DOHH2 (cell line): ENCODE results near the gene PRDM16.

Experiments
- H3F3A ChIP-seq: fragments of 200-600 bp; sonication (generic), shearing (Covaris generic); 2 replicates; pipeline ENCODE4 v1.6.0; 2016; ENCODE audit warnings: antibody characterized with exemption, mild to moderate bottlenecking; ENCODE audit not compliant: control insufficient read depth, insufficient read depth
- H3K27ac ChIP-seq: fragments of 200-600 bp; sonication (generic); 2 replicates; pipeline ENCODE4 v1.5.1; 2014; ENCODE audit warnings: low read depth, mild to moderate bottlenecking, low read length, moderate library complexity
- H3K27me3 ChIP-seq: fragments of 200-600 bp; sonication (generic); 2 replicates; pipeline ENCODE4 v1.6.1; 2014; ENCODE audit warnings: mild to moderate bottlenecking, low read length, mixed read lengths; ENCODE audit not compliant: control insufficient read depth
- H3K36me3 ChIP-seq: fragments of 200-600 bp; sonication (generic); 2 replicates; pipeline ENCODE4 v1.6.1; 2014; ENCODE audit warnings: mild to moderate bottlenecking, low read length, moderate library complexity, mixed read lengths; ENCODE audit not compliant: control insufficient read depth
- H3K4me1 ChIP-seq: fragments of 200-600 bp; sonication (generic); 2 replicates; pipeline ENCODE4 v1.6.1; 2014; ENCODE audit warnings: mild to moderate bottlenecking, low read length, mixed read lengths; ENCODE audit not compliant: control insufficient read depth
- H3K4me2 ChIP-seq: fragments of 200-600 bp; sonication (generic); 2 replicates; pipeline ENCODE4 v1.6.0; 2014; ENCODE audit warnings: mild to moderate bottlenecking, low read length, moderate library complexity
- H3K4me3 ChIP-seq: fragments of 200-600 bp; sonication (generic); 2 replicates; pipeline ENCODE4 v1.5.1; 2014; ENCODE audit warnings: mild to moderate bottlenecking, low read length, mixed read lengths
- H3K79me2 ChIP-seq: fragments of 200-600 bp; sonication (generic); 2 replicates; pipeline ENCODE4 v1.6.1; 2014; ENCODE audit warnings: mild to moderate bottlenecking, low read length, mixed read lengths; ENCODE audit not compliant: control insufficient read depth
- H3K9me2 ChIP-seq: fragments of 200-600 bp; sonication (generic); replicated peaks from 2 replicates; pipeline ENCODE4 v1.6.1; 2014; ENCODE audit warnings: mild to moderate bottlenecking, low read length, mixed read lengths; ENCODE audit not compliant: control insufficient read depth
- H3K9me3 ChIP-seq: fragments of 200-600 bp; sonication (generic); 2 replicates; pipeline ENCODE4 v1.6.1; 2014; ENCODE audit warnings: antibody characterized with exemption, low read length, mixed read lengths; ENCODE audit not compliant: control insufficient read depth, insufficient read depth
- H4K20me1 ChIP-seq: fragments of 200-600 bp; sonication (generic); 2 replicates; pipeline ENCODE4 v1.6.0; 2014; ENCODE audit warnings: low read depth, mild to moderate bottlenecking, antibody characterized with exemption, low read length, moderate library complexity; ENCODE audit not compliant: control insufficient read depth, insufficient read depth
- EZH2phosphoT487 ChIP-seq: fragments of 200-600 bp; sonication (generic); IDR thresholded peaks from 2 replicates; pipeline ENCODE4 v1.6.1; 2017; ENCODE audit warnings: borderline replicate concordance, mild to moderate bottlenecking, antibody characterized with exemption, low read length, moderate library complexity, mixed read lengths
- TF ChIP-seq, protein P1 (sequence below): fragments of 200-600 bp; sonication (generic); IDR thresholded peaks from one replicate; pipeline ENCODE4 v1.5.1; 2014; ENCODE audit warnings: antibody characterized with exemption, mild to moderate bottlenecking, low read depth, low read length; ENCODE audit not compliant: poor library complexity, severe bottlenecking

The PRDM16 gene

DNA sequence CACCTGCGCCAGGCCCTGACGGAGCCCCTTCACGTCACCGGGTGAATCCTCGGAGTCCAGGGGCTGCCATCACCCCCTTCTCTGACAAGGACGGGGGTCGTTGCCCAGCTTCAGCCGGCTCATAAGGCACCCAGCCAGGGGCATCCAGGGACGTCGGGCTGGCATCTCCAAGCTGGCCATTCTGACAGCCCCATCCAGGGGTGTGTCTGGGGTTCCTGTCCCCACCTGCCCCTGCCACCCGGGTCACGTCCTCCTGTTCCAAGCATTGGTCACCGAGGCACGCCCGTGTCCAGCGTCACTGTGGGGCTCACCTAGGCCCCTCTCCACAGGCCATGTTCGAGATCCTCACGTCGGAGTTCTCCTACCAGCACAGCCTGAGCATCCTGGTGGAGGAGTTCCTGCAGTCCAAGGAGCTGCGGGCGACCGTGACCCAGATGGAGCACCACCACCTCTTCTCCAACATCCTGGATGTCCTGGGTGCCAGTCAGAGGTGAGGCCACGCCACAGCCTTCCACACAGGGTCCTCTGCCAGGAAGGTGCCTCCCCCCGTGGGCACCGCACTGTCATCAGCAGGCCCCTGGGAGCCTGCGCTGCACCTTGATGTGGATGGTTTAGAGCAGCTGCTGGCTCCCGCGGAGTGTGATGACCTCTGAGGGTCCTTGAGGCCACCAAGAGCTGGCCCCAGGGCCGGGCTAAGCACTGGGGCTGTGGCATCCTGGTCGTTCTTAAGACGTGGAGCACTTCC is 400.3 kb downstream of the PRDM16 start:
- Histone ChIP-seq H3K27ac (no peak overlapping the region), H3K4me3 (no peak overlapping the region), H3K36me3 (no peaks in the 10 kb centered on the region), H3K4me1 (no peaks in the 10 kb centered on the region), H3K9me3 (no peaks in the 10 kb centered on the region), H3K4me2 (no peak overlapping the region), H4K20me1 (no peaks in the 10 kb centered on the region), H3F3A (no peaks in the 10 kb centered on the region), H3K27me3 (no peaks in the 10 kb centered on the region), H3K9me2 (no peaks in the 10 kb centered on the region), H3K79me2 (no peaks in the 10 kb centered on the region)
- TF ChIP-seq EZH2phosphoT487 = no peak
- TF ChIP-seq, protein P1, sequence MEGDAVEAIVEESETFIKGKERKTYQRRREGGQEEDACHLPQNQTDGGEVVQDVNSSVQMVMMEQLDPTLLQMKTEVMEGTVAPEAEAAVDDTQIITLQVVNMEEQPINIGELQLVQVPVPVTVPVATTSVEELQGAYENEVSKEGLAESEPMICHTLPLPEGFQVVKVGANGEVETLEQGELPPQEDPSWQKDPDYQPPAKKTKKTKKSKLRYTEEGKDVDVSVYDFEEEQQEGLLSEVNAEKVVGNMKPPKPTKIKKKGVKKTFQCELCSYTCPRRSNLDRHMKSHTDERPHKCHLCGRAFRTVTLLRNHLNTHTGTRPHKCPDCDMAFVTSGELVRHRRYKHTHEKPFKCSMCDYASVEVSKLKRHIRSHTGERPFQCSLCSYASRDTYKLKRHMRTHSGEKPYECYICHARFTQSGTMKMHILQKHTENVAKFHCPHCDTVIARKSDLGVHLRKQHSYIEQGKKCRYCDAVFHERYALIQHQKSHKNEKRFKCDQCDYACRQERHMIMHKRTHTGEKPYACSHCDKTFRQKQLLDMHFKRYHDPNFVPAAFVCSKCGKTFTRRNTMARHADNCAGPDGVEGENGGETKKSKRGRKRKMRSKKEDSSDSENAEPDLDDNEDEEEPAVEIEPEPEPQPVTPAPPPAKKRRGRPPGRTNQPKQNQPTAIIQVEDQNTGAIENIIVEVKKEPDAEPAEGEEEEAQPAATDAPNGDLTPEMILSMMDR = no peak

DNA sequence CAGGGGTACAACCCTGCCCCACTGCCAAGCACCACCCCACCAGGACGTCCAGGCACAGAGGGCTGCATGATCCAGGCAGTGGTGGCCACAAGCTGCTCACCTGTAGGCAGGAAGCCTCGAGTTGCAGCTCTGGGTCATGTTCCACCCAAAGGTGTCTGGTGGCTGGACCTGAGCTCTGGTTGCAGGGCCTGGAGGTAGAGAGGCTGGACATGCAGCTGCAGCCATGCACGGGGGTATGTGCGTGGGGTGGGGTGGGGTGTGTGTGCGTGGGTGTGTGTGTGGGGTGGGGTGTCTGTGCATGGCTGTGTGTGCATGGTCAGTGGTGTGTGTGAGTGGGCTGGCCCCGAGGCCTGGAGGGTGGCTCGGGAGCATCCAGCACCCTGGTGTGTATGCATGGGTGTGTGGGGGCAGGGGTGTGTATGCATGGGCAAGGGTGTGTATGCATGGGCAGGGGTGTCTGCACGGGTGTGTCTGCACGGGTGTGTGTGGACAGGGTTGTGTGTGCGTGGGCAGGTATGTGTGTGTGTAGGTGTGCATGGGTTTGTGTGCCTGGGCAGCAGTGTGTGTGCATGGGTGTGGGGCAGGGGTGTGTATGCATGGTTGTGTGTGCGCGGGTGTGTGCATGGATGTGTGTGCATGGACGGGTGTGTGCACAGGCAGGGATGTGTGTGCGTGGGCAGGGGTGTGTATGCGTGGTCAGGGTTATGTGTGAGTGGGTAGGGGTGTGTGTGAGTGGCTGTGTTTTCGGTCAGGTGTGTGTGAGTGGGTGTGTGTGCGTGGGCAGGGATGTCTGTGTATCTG is 401.0 kb downstream of the PRDM16 start:
- TF ChIP-seq, protein P1 = no peak
- no peak for TF ChIP-seq EZH2phosphoT487
- H3K36me3 ChIP-seq = no peaks in the 10 kb centered on the region
- no peaks in the 10 kb centered on the region for H3K9me3 ChIP-seq
- no peak overlapping the region for H3K4me2 ChIP-seq
- no peaks in the 10 kb centered on the region for H3K27me3 ChIP-seq
- no peak overlapping the region for H3K27ac ChIP-seq
- H3K4me1 ChIP-seq = no peaks in the 10 kb centered on the region
- H3K4me3 ChIP-seq = no peak overlapping the region
- no peaks in the 10 kb centered on the region for H3K9me2 ChIP-seq
- no peaks in the 10 kb centered on the region for H3F3A ChIP-seq
- H3K79me2 ChIP-seq = no peaks in the 10 kb centered on the region
- H4K20me1 ChIP-seq = no peaks in the 10 kb centered on the region

DNA sequence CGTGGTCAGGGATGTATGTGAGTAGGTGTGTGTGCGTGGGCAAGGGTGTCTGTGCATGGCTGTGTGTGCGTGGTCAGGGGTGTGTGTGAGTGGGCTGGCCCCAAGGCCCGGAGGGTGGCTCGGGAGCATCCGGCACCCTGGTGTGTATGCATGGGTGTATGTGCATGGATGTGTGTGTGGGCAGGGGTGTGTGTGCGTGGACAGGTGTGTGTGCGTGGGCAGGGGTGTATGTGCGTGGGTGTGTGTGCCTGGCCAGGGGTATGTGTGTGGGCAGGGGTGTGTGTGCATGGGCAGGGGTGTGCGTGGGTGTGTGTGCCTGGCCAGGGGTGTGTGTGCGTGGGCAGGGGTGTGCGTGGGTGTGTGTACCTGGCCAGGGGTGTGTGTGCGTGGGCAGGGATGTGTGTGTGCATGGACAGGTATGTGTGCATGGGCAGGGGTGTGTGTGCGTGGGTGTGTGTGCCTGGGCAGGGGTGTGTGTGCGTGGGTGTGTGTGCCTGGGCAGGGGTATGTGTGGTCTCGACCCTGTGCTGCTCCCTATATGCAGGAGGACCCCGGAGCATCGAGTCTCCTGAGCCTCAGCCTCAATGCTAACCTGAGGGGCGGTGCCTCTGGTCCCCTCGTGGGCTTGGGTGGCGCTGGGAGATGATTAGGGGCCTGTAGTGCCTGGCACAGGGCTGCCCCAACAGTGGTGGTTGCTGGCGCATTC is 401.8 kb downstream of the PRDM16 start:
- Histone ChIP-seq H3K4me3 (no peak overlapping the region), H3F3A (no peaks in the 10 kb centered on the region), H4K20me1 (no peaks in the 10 kb centered on the region), H3K9me2 (no peaks in the 10 kb centered on the region), H3K9me3 (no peaks in the 10 kb centered on the region), H3K36me3 (no peaks in the 10 kb centered on the region), H3K79me2 (no peaks in the 10 kb centered on the region), H3K27ac (no peak overlapping the region), H3K4me2 (no peak overlapping the region), H3K4me1 (no peaks in the 10 kb centered on the region), H3K27me3 (no peaks in the 10 kb centered on the region)
- no peak for TF ChIP-seq EZH2phosphoT487
- TF ChIP-seq, protein P1 = no peak
